Keratinocyte (primary cell): Measurements from ENCODE around the gene PDCD11. TPM values are rescaled to one million over a fixed set of nuclear protein-coding genes. Genes with fewer than 3 reads are reported as not detected.

Experiments
- DNase-seq: peaks from one replicate; pipeline ENCODE4 v3.0.0-alpha.2; 2011; ENCODE audit warnings: low read depth, missing footprints, low spot score
- FAIRE-seq: peaks from 2 replicates; lab custom pipeline; 2011; peaks lifted over from hg19 to GRCh38; lab: Jason Lieb, UNC
- H2AFZ ChIP-seq: 2 replicates; pipeline ENCODE4 v1.6.0; 2012; ENCODE audit warnings: low read length, control low read depth, inconsistent platforms; ENCODE audit not compliant: control insufficient read depth
- H3K27ac ChIP-seq: 2 replicates; pipeline ENCODE4 v1.5.1; 2011; ENCODE audit warnings: low read length; ENCODE audit not compliant: control insufficient read depth, insufficient read depth
- H3K27me3 ChIP-seq: 3 replicates; pipeline ENCODE4 v1.6.0; 2011; ENCODE audit warnings: low read length; ENCODE audit not compliant: control insufficient read depth, insufficient read depth; ENCODE audit errors: extremely low read depth
- H3K36me3 ChIP-seq, 2 experiments: 2 replicates in 1 of 2; 3 replicates in 1 of 2; pipeline ENCODE4 v1.5.1; 2011; ENCODE audit warnings: low read length in 2 of 2, mild to moderate bottlenecking in 1 of 2; ENCODE audit not compliant: control insufficient read depth in 2 of 2, insufficient read depth in 2 of 2; ENCODE audit errors: extremely low read depth in 1 of 2
- H3K4me1 ChIP-seq: 3 replicates; pipeline ENCODE4 v1.5.1; 2011; ENCODE audit warnings: low read length; ENCODE audit not compliant: control insufficient read depth, insufficient read depth; ENCODE audit errors: extremely low read depth
- H3K4me2 ChIP-seq: 3 replicates; pipeline ENCODE4 v1.6.0; 2011; ENCODE audit warnings: low read depth, low read length; ENCODE audit not compliant: control insufficient read depth, insufficient read depth; ENCODE audit errors: extremely low read depth
- H3K4me3 ChIP-seq, 3 experiments: fragments of 200-600 bp in 1 of 3; sonication (generic) in 1 of 3; 2 replicates in 2 of 3; 3 replicates in 1 of 3; pipeline ENCODE4 v1.5.1; 2011 to 2016; ENCODE audit warnings: low read length in 3 of 3, mild to moderate bottlenecking in 3 of 3, control low read depth in 2 of 3, inconsistent platforms in 1 of 3, low read depth in 1 of 3, mixed read lengths in 1 of 3, mixed run types in 1 of 3, moderate library complexity in 1 of 3; ENCODE audit not compliant: control insufficient read depth in 2 of 3, insufficient read depth in 2 of 3; ENCODE audit errors: extremely low read depth in 1 of 3
- H3K79me2 ChIP-seq: 2 replicates; pipeline ENCODE4 v1.6.0; 2012; ENCODE audit warnings: low read length; ENCODE audit not compliant: control insufficient read depth, insufficient read depth
- H3K9ac ChIP-seq: 3 replicates; pipeline ENCODE4 v1.6.0; 2011; ENCODE audit warnings: low read length; ENCODE audit not compliant: control insufficient read depth, insufficient read depth; ENCODE audit errors: extremely low read depth
- H3K9me1 ChIP-seq: 3 replicates; pipeline ENCODE4 v1.6.0; 2011; ENCODE audit warnings: low read length; ENCODE audit not compliant: control insufficient read depth, insufficient read depth; ENCODE audit errors: extremely low read depth
- H3K9me3 ChIP-seq: 2 replicates; pipeline ENCODE4 v1.5.1; 2012; ENCODE audit warnings: low read depth, low read length; ENCODE audit not compliant: control insufficient read depth
- H4K20me1 ChIP-seq: 3 replicates; pipeline ENCODE4 v1.6.0; 2011; ENCODE audit warnings: low read length; ENCODE audit not compliant: control insufficient read depth, insufficient read depth; ENCODE audit errors: extremely low read depth
- EZH2 ChIP-seq: IDR thresholded peaks from one replicate; pipeline ENCODE4 v1.6.1; 2012; ENCODE audit warnings: inconsistent platforms, mild to moderate bottlenecking, low read length, moderate library complexity
- dilution Hi-C: fragments of 300-500 bp; cut with MboI; formaldehyde crosslinking; loops from one replicate; pipeline ENCODE4 v1.7.0; 2020; ENCODE audit warnings: low sequenced_read_pairs; ENCODE audit not compliant: extremely low pct_ligation_motif_present
- polyA plus RNA-seq, 5 experiments: library from polyadenylated mRNA; depleted of rRNA in 3 of 5; stranded (reverse) in 3 of 5; stranded (forward) in 1 of 5; unstranded in 1 of 5; fragments of >200 nt; gene quantifications; 1 replicate in 1 of 5; 2 replicates in 3 of 5; 3 replicates in 1 of 5; pipeline versions ENCODE4 v1.2.1 to v1.2.3, GENCODE V29; 2011 to 2012; ENCODE audit warnings: missing spikeins in 2 of 5, low read depth in 1 of 5, low replicate concordance in 1 of 5
- TF ChIP-seq, protein P1 (sequence below), 3 experiments: IDR thresholded peaks in 1 of 3; conservative IDR thresholded peaks in 1 of 3; optimal IDR thresholded peaks in 1 of 3; 2 replicates in 2 of 3; 3 replicates in 1 of 3; pipeline versions ENCODE3 to v1.5.1; 2011; ENCODE audit warnings: low read length in 3 of 3, mild to moderate bottlenecking in 3 of 3, moderate library complexity in 2 of 3, control low read depth in 1 of 3, inconsistent platforms in 1 of 3; ENCODE audit not compliant: insufficient read depth in 2 of 3; ENCODE audit errors: extremely low read depth in 1 of 3

The PDCD11 gene
- polyA plus RNA-seq, 1 donor (not counting 4 experiments of a cell fraction or from before 2014, with no cell fraction given): 28.6 TPM

DNA sequence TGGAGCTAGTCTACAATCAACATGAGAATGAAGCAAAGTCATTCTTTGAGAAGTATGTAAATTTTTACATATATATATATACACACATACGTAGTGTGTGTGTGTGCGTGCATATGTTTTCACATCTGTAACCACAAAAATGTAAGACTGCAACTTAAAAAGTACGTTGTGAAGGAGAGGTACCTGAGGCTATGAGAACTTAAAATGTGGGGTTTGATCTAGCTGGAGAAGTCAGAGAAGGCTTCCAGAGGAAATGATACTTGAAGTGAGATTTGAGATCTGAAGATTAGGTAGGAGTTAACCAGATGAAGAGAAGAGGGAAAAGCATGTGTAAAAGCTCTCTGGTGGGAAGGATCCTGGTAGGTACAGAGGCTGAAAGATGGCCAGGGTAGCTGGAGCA, 22.9 kb upstream of the PDCD11 start:
- no peak overlapping the region for H3K27ac ChIP-seq
- peaks cover 3 to 7% of the 10 kb centered on the region in 2 experiments for H3K36me3 ChIP-seq
- TF ChIP-seq EZH2: no peak
- dilution Hi-C loops: no loop called here
- peaks cover 6% of the 10 kb centered on the region for H3K4me1 ChIP-seq
- no peak overlapping the region for H2AFZ ChIP-seq
- DNase-seq (no peak), FAIRE-seq (no peak)
- no peaks in the 10 kb centered on the region for H4K20me1 ChIP-seq
- no peak overlapping the region for H3K9ac ChIP-seq
- H3K9me1 ChIP-seq: no peaks in the 10 kb centered on the region
- no peaks in the 10 kb centered on the region for H3K9me3 ChIP-seq
- no peak overlapping the region for H3K4me3 ChIP-seq
- peaks cover 7% of the 10 kb centered on the region for H3K79me2 ChIP-seq
- no peak overlapping the region for H3K4me2 ChIP-seq
- H3K27me3 ChIP-seq: no peaks in the 10 kb centered on the region

DNA sequence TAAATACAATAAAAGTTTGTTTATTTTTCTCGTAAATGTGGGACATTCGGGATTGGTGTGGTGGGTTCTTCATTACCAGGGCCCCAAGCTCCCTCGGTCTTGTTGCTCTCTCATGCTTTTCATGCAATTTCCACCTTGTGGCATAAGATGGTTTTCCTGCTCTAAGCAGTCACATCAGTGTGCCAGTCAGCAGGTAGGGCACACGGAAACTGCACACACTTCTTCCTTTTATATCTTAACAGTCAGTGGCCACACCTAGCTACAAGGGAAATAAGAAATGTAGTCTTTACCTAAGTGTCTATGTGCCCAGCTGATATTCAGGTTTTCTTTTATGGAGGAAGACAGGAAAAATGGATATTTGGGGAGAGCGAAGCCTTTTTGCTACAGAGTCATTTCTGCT, 22.2 kb upstream of the PDCD11 start:
- H3K4me1 ChIP-seq: peaks cover 3% of the 10 kb centered on the region
- no peaks in the 10 kb centered on the region for H4K20me1 ChIP-seq
- dilution Hi-C loops: no loop called here
- TF ChIP-seq EZH2: no peak
- TF ChIP-seq, protein P1, sequence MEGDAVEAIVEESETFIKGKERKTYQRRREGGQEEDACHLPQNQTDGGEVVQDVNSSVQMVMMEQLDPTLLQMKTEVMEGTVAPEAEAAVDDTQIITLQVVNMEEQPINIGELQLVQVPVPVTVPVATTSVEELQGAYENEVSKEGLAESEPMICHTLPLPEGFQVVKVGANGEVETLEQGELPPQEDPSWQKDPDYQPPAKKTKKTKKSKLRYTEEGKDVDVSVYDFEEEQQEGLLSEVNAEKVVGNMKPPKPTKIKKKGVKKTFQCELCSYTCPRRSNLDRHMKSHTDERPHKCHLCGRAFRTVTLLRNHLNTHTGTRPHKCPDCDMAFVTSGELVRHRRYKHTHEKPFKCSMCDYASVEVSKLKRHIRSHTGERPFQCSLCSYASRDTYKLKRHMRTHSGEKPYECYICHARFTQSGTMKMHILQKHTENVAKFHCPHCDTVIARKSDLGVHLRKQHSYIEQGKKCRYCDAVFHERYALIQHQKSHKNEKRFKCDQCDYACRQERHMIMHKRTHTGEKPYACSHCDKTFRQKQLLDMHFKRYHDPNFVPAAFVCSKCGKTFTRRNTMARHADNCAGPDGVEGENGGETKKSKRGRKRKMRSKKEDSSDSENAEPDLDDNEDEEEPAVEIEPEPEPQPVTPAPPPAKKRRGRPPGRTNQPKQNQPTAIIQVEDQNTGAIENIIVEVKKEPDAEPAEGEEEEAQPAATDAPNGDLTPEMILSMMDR (optimal IDR thresholded peaks at IDR 0.05 in 1 of 3, IDR thresholded peaks at IDR 0.05 in 1 of 3, conservative IDR thresholded peaks at IDR 0.05 in 1 of 3; ENCODE audit: extremely low read depth in 1 of 3, insufficient read depth in 2 of 3, low read length in 3 of 3): no peak
- no peaks in the 10 kb centered on the region for H3K9me1 ChIP-seq
- no peak overlapping the region for H3K4me3 ChIP-seq
- DNase-seq (no peak), FAIRE-seq (no peak)
- H3K27ac ChIP-seq: no peak overlapping the region
- H3K9me3 ChIP-seq: no peaks in the 10 kb centered on the region
- no peaks in the 10 kb centered on the region for H3K27me3 ChIP-seq
- peaks cover 3 to 9% of the 10 kb centered on the region in 2 experiments for H3K36me3 ChIP-seq
- no peak overlapping the region for H3K4me2 ChIP-seq
- H3K9ac ChIP-seq: no peak overlapping the region
- H3K79me2 ChIP-seq: peaks cover 7% of the 10 kb centered on the region
- H2AFZ ChIP-seq: no peak overlapping the region

DNA sequence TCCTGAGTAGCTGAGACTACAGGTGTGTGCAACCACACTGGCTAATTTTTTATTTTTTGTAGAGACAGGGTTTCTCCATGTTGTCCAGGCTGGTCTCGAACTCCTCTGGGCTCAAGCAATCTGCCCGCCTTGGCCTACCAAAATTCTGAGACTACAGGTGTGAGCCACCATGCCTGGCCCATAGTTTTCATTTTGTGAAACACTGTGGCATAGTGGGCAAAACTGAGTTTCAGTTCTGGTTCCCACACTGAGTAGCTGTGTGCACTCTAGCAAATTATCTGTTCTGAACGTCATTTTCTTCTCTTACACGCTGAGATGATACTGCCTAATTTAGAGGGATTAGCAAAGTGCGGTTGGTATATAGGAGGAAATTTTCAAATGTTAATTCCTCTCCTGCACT, 13.7 kb upstream of the PDCD11 start:
- Histone ChIP-seq H3K79me2 (no peaks in the 10 kb centered on the region), H3K27me3 (no peaks in the 10 kb centered on the region), H3K4me1 (no peaks in the 10 kb centered on the region), H4K20me1 (no peaks in the 10 kb centered on the region), H2AFZ (no peak overlapping the region), H3K9ac (no peak overlapping the region), H3K9me3 (no peaks in the 10 kb centered on the region), H3K9me1 (no peaks in the 10 kb centered on the region), H3K27ac (no peak overlapping the region), H3K4me2 (no peak overlapping the region), H3K36me3 (peaks cover 0 to 3% of the 10 kb centered on the region in 2 experiments), H3K4me3 (no peak overlapping the region)
- FAIRE-seq (no peak), DNase-seq (no peak)
- TF ChIP-seq EZH2: no peak
- TF ChIP-seq, protein P1 (optimal IDR thresholded peaks at IDR 0.05 in 1 of 3, IDR thresholded peaks at IDR 0.05 in 1 of 3, conservative IDR thresholded peaks at IDR 0.05 in 1 of 3; ENCODE audit: extremely low read depth in 1 of 3, insufficient read depth in 2 of 3, low read length in 3 of 3): no peak
- dilution Hi-C loops: no loop called here
